ENCODE results near the gene VEPH1.
A peak's percentile ranks its signal among the peaks of the same experiment; 100 is the strongest.

Gene VEPH1

DNA sequence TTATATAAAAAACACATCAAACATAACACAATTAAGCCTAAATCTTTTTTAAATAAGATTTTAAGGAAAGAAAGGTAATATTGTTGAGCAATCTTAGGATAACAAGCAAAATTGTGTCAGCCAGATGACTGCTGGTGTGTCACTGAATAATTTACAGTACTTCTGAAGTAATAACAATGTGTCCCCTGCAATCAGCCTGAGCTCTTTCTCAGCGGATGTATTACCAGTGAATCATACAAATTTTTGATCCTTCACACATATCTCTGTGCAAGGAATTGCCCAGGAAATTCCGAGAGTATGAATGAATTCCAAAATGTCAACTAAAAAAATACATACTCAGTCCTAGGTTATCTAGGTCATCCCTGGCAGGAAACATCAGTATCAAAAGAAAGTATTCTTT lies 143.2 kb downstream of the VEPH1 start:
- TF ChIP-seq GATA2 (IDR thresholded peaks at IDR 0.05; ENCODE audit: low read depth, low read length), result no peak
- TF ChIP-seq GATA3 (IDR thresholded peaks at IDR 0.05; ENCODE audit: low read depth, low read length), result no peak

DNA sequence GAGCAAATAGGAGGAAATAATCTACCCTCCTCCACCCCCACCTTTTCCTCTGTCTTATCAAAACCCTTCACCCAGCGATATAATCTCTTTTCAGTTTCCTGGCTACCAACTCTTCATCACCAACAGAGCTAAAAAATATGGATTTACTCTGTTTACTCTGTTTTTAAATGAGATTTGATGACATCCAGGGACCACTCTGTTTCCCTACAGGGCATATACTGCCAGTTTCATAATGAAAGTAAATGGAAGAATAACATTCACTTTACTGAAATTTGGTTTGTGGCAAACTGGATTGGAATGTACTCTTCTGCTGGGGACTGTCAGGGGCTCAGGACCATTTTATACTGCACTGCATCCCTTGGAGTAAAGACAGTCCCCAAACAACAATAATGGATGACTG lies 146.7 kb downstream of the VEPH1 start:
- TF ChIP-seq GATA3 (IDR thresholded peaks at IDR 0.05; ENCODE audit: low read depth, low read length), result peak; percentile 90
- peak; percentile 87 for TF ChIP-seq GATA2 (IDR thresholded peaks at IDR 0.05; ENCODE audit: low read depth, low read length)

DNA sequence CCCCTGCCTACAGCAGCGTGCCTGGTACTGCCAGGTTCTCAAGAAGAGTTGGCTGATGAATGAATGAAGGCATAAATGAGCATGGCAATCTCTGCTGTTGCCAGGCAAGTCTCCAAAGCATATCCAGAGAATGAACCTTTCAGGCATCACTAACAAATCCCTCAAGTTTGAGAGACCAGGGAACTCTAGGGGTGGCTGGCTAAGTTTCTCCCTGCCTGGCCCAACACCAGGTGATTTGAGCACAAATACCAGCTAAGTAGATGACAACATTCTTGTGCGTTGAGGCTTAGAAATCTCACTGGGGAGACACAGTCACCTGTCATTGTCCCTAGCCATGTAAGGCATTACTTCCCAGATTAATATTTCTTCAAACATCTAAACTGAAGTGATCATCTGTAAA lies 147.9 kb downstream of the VEPH1 start:
- TF ChIP-seq GATA3 (IDR thresholded peaks at IDR 0.05; ENCODE audit: low read depth, low read length), result no peak
- TF ChIP-seq GATA2 (IDR thresholded peaks at IDR 0.05; ENCODE audit: low read depth, low read length), result no peak

DNA sequence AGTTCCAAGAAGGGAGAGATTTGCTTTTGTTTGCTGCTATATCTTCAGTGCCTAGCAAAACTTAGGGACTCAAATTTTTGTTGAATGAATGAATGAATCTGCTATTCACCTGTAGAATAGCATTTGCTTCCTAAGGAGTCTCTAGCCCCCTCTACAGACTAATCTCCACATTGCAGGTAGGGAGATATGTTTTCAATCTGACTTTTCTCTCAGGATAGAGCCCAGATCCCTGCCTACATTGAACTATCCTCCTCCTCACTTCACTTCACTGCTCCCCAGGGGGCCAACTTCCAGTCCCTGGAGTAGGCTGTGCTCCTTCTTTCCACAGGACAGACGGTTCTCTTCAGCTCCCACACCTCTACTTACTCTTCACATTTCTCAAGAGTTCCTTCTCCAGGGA lies 148.5 kb downstream of the VEPH1 start:
- TF ChIP-seq GATA3 (IDR thresholded peaks at IDR 0.05; ENCODE audit: low read depth, low read length) (no peak), GATA2 (IDR thresholded peaks at IDR 0.05; ENCODE audit: low read depth, low read length) (no peak)

DNA sequence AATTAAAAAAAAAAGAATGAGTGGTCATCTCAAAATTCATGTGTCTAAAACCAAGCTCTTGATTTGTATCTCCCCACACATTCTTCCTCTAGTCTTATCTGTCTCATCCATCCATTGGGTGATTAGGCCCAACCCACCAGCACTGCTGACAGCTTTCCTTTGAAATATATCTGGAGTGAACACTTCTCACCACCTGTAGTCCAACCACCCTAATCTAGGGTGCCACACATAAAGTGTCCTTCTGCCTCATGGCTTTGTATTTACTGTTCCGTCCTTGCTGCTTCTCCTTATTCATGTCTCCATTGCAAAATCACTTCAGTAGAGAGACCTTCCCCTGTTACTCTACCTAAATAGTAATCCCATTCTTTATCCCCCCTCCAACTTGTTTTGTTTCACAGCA lies 149.0 kb downstream of the VEPH1 start:
- TF ChIP-seq GATA3 (IDR thresholded peaks at IDR 0.05; ENCODE audit: low read depth, low read length) (no peak), GATA2 (IDR thresholded peaks at IDR 0.05; ENCODE audit: low read depth, low read length) (no peak)

DNA sequence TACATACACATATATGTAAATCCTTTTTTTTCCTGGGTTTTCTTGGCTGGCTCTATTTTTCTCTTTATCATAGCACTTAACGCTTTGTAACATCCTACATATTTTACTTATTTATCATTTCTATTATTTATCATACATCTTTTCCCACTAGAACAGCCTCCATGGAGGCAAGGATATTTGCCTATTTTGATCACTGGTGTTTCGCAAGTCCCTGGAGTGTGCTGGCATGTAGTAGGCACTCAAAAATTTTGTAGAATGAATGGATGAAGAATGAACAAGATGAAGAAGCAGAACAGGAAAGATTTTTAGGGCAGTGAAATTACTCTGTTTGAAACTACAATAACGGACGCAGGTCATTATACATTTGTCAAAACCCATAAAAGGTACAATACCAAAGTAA lies 149.6 kb downstream of the VEPH1 start:
- TF ChIP-seq GATA2 (IDR thresholded peaks at IDR 0.05; ENCODE audit: low read depth, low read length) (no peak), GATA3 (IDR thresholded peaks at IDR 0.05; ENCODE audit: low read depth, low read length) (no peak)

DNA sequence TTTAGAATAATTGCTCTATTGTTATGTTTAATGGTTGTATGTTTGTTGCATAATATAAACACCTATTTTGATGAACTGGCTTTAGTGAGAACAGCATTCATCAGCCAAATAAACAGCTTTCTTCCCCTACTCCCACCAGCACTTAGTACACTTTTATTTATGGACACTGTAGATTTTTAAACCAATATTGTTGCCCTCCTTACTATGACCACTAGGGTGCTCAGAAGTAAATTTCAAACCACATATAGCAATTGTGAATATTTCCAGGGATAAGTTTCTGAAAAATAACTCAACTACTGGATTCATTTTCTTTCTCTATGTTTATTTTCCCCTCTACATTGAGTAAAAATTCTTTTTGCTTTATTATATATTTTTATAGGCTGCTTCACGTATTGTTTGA lies 151.2 kb downstream of the VEPH1 start:
- TF ChIP-seq GATA2 (IDR thresholded peaks at IDR 0.05; ENCODE audit: low read depth, low read length), result no peak
- TF ChIP-seq GATA3 (IDR thresholded peaks at IDR 0.05; ENCODE audit: low read depth, low read length), result no peak

DNA sequence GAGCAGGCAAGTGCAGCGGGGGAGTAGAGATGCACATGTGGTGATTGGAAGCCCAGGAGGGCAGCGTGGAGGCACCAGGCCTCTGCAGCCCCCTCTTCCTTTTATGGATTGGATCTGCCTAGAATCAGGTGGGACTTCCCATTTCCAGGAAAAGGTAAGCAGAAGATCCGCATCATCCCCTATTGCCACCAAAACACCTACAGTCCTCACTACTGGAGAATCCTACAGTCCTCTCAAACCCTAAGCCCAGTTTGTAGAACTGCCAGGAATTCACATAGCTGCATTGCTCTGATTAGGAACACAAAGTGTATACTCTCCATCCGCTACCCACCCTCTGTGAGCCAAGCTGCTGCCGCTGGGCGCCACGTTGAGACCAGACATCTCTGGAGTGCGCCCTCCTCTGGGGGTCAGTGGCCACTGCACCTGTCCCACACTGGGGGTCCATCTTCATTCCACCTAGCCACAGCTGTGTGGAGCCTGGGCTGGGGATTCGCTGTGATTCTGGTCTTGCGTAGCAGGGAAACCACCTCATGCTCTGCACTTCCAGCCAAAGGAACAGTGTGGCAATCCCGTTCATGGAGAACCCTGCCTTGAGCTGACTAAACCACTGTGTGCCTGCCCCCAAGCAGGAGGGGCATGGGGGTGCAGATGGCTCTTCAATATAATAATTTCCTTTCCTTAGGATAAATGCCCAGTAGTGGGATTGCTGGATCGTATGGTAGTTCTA lies 155.5 kb downstream of the VEPH1 start:
- TF ChIP-seq GATA3 (IDR thresholded peaks at IDR 0.05; ENCODE audit: low read depth, low read length), result no peak
- TF ChIP-seq GATA2 (IDR thresholded peaks at IDR 0.05; ENCODE audit: low read depth, low read length), result no peak

DNA sequence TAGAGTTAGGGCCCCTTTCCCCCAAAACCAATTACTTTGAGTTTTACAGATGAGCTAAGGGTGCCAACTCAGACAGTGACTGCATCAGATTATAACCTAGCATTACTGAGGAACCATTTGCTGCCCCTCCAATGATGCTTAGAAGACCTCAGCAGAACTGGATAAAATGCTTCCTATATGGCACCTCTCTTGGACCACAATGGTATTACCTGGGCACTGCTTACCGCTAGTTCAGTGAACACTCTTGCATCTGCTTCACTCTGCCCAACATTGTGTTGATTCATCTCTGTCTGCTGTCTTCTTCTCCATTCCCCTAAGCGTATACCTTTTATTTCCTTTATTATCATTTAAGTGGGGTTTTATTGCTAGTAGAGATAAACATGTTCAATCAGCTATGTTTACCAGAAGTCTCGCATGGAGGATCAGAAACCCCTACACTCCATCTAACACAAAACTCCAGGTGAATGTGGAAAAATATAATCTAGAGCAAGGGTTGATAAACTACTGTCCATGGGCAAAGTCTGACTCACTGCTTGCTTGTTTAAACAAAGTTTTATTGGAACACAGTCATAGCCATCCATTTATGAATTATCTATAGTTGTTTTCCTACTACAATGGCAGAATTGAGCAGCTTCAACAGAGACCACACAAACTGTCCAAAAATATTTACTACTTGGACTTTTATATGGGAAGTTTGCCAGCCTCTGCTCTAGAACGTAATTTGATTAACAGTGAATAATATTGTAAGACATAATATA lies 166.8 kb downstream of the VEPH1 start:
- no peak for TF ChIP-seq GATA2 (IDR thresholded peaks at IDR 0.05; ENCODE audit: low read depth, low read length)

DNA sequence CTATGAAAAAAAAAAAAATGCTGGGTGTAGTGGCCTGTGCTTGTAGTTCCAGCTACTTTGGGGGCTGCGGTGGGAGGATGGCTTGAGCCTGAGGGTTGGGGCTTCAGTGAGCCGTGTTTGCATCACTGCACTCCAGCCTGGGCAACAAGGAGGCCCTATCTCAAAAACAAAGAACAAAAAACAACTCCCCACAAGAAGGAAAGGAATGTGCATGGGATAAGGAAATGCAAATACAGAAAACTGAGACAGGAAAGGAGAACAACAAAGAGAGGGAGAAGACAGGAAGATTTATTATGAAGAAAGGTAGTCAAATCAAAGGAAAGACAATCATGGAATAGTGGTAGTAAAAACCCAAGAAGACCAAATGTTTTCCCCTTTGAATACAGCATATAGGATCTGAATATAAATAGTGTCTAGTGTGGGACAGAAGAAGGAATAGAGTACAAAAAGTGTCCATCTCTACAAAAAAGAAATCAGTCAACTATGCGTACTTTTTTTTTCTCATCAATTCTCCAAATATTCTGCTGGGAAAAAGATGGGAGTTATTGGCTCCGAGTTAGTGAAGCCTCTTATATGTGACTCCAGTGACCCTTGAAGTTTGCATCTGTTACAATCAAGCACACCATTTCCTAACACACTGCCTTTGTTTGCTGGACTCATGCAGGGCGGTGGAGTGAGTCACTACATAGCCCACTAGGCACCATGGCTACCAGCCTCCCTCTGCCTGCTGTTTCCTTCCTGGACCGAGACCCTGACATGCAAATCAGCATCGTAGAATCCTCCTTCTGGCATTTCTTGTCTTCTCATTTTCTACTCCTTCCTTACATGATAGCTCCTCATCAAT lies 167.8 kb downstream of the VEPH1 start:
- no peak for TF ChIP-seq GATA2 (IDR thresholded peaks at IDR 0.05; ENCODE audit: low read depth, low read length)
- TF ChIP-seq GATA3 (IDR thresholded peaks at IDR 0.05; ENCODE audit: low read depth, low read length), result no peak

DNA sequence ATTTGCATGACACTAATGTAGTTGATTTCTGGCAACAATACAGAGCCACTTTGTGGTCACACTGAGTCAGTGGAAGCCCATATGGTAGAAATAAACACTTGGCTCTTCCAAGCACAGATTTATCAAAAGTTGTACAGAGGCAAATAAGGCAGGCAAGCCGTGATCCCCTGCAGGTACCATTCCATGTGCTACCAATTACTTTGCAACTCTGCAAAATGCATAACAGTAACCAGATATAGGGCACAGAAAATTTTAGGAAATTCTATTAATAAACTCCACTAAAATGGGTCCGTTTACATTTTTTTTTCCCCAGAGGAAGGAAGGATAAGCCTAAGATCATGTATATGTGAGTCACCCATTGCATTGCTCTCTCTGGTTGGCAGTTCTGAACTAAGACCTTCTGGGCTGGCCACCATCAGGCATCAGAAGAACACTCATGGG lies 169.6 kb downstream of the VEPH1 start:
- TF ChIP-seq GATA2 (IDR thresholded peaks at IDR 0.05; ENCODE audit: low read depth, low read length) (no peak), GATA3 (IDR thresholded peaks at IDR 0.05; ENCODE audit: low read depth, low read length) (no peak)

DNA sequence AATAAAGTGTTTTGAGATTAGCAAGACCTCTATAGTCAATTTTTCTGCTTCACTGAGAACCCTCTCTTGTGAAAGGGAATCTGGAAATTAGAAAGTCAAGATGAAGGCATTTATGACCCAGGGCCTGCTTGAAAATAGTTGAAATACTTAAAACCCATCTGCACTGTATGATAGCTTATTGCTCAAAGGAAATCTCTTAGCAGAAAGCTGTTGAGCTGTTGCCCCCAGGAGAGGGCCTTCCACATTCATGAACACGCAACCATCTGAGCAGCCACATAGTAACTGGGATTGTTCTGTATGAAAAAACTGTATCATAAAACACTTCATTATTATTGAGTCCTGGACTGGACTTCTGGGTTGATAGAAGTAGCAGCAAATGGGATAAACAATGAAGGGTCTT lies 173.0 kb downstream of the VEPH1 start:
- no peak for TF ChIP-seq GATA3 (IDR thresholded peaks at IDR 0.05; ENCODE audit: low read depth, low read length)
- no peak for TF ChIP-seq GATA2 (IDR thresholded peaks at IDR 0.05; ENCODE audit: low read depth, low read length)

DNA sequence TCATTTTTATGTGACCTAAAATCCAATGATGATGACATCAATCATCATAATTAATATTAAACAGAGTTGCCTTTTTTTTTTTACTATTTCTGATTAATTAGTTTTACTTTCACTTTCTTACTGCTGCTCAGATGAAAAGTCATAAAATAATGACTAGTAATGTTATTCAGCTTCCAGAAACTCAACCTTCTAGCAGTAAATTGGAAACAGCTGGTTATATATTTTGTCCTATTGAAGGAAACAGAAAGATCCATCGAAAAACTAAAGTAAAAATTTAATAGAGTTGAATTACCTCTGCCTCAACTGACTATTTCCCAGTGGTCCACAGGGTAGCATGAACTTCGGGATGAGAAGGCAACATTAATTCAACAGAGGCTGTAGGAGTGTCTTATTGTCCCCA lies 173.7 kb downstream of the VEPH1 start:
- TF ChIP-seq GATA2 (IDR thresholded peaks at IDR 0.05; ENCODE audit: low read depth, low read length) (no peak), GATA3 (IDR thresholded peaks at IDR 0.05; ENCODE audit: low read depth, low read length) (no peak)

DNA sequence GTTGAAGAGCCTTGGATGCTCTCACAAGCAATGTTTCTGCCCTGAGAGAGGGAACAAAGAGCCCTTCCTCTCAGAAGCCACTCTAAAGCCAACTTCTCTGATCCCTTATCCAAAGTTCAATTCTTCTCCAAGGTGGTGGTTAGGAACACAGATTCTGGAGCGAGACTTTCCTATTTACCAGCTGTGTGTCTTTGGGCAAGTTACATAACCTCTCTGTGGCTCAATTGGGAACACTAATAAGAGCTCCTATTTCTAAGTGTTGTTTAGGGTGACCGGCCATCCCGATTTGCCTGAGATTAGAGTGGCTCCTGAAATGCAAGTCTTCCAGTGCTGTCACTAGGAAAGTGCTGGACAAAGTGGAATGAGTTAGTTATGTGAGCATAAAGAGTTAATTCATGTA lies 175.4 kb downstream of the VEPH1 start:
- TF ChIP-seq GATA2 (IDR thresholded peaks at IDR 0.05; ENCODE audit: low read depth, low read length) (no peak), GATA3 (IDR thresholded peaks at IDR 0.05; ENCODE audit: low read depth, low read length) (no peak)
